ENCODE data around the gene RNU6-9. TPM values are rescaled to one million over a fixed set of nuclear protein-coding genes. Genes with fewer than 3 reads are reported as not detected.
A peak's percentile ranks its signal among the peaks of the same experiment; 100 is the strongest.

The RNU6-9 gene
- total RNA-seq, 2 experiments from 2014 or later = not detected

DNA sequence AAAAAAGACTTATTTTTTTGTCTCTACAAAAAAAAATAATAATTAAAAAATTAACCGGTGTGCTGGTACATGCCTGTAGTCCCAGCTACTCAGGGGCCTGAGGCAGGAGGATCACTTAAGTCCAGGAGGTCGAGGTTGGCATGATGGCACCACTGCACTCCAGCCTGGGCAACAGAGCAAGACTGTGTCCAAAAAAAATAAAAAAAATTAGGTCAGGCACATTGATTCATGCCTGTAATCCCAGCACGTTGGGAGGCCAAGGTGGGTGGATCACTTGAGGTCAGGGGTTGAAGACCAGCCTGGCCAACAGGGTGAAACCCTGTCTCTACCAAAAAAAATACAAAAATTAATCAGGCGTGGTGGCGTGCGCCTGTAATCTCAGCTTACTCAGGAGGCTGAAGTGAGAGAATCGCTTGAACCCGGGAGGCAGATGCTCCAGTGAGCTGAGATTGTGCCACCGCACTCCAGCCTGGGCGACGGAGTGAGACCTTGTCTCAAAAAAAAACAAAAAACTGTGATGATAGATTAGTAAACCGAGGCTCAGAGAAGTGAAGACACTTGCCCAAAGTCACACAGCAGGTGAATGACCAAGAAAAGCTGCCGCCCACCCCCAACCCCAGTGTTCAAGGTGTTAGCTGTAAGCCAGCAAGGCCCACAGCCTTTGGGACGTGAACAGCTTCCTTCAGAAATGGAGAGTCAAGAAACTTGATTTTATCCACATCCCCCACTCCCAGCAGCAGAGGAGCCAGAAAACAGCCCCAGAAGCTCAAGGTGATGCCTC, 9.4 kb downstream of the RNU6-9 start:
- H3K27me3 Mint-ChIP-seq = no peaks in the 10 kb centered on the region
- H3K4me1 Mint-ChIP-seq = peaks cover 36% of the 10 kb centered on the region
- ChIA-PET POLR2A (interaction anchor here (0.6 to 0.7 kb wide), 2 partner anchors 11 to 38 kb away, joined by 3 to 5 read pairs; no protein-coding TSS in a partner anchor), CTCF (interaction anchor here (0.6 to 1.4 kb wide), 2 partner anchors 9 to 173 kb away, joined by 3 read pairs; partner anchors contain the start of genes MED16 and RNU6-9)
- no peak overlapping the region for H3K4me3 Mint-ChIP-seq
- no peak overlapping the region for H3K27ac Mint-ChIP-seq
- H3K36me3 Mint-ChIP-seq (ENCODE audit: low read depth) = peaks cover 27% of the 10 kb centered on the region
- no peaks in the 10 kb centered on the region for H3K9me3 Mint-ChIP-seq (ENCODE audit: low read depth)
- intact Hi-C loops (cut with DNase I, micrococcal nuclease) = no loop called here
- DNase-seq (no peak), ATAC-seq (no peak)

DNA sequence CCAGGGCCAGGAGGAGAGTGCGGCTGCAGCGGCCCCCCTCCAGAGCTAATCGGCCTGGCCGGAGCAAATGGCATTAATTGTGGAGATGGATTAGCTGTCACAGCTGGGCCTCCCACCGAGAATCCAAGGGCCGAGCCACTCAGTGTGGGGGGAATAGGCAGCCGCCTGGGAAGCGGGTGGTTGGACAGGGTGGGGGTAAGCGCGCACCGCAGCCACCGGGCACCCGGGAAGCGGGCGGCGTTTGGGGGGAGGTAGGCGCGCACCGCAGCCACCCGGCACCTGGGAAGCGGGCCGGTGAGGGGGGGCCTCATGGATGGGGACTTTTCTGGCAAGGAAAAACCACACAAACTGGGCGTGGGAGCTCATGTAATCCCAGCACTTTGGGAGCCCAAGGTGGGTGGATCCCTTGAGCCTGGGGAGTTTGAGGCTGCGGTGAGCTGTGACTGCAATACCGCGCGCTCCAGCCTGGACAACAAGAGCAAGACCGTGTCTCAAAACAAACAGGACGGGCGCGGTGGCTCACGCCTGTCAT, 10.0 kb downstream of the RNU6-9 start:
- ATAC-seq = no peak
- intact Hi-C loops (cut with DNase I, micrococcal nuclease) = no loop called here
- H3K27me3 Mint-ChIP-seq = no peaks in the 10 kb centered on the region
- H3K27ac Mint-ChIP-seq = no peak overlapping the region
- H3K9me3 Mint-ChIP-seq (ENCODE audit: low read depth) = no peaks in the 10 kb centered on the region
- H3K36me3 Mint-ChIP-seq (ENCODE audit: low read depth) = peaks cover 28% of the 10 kb centered on the region
- POLR2A ChIA-PET = interaction anchor here (0.6 to 0.7 kb wide), 3 partner anchors 11 to 342 kb away, joined by 3 to 5 read pairs (median 4); no protein-coding TSS in a partner anchor
- no peak overlapping the region for H3K4me3 Mint-ChIP-seq
- DNase-seq = no peak
- CTCF ChIA-PET = interaction anchor here (0.6 to 0.9 kb wide), 5 partner anchors 40 to 633 kb away, joined by 3 to 4 read pairs (median 3); no protein-coding TSS in a partner anchor
- H3K4me1 Mint-ChIP-seq = peaks cover 41% of the 10 kb centered on the region

DNA sequence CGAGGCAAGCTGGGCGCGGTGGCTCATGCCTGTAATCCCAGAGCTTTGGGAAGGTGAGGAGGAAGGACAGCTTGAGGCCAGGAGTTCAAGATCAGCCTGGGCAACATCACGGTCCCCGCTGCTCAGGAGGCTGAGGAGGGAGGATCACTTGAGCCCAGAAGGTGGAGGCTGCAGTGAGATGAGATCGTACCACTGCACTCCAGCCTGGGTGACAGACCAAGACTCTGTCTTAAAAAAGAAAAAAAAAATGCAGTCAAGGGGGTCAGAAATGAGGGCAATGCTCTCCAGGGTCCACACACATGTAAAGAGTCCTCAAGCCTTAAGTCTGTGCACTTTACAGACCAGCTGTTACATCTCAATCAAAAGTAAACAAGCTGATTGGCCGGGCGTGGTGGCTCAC, 11.3 kb downstream of the RNU6-9 start:
- no peak overlapping the region for H3K4me3 Mint-ChIP-seq
- no peak for ATAC-seq
- no peaks in the 10 kb centered on the region for H3K9me3 Mint-ChIP-seq (ENCODE audit: low read depth)
- peaks cover 26% of the 10 kb centered on the region for H3K36me3 Mint-ChIP-seq (ENCODE audit: low read depth)
- H3K27me3 Mint-ChIP-seq = no peaks in the 10 kb centered on the region
- no peak overlapping the region for H3K27ac Mint-ChIP-seq
- intact Hi-C loops (cut with DNase I, micrococcal nuclease) = no loop called here
- H3K4me1 Mint-ChIP-seq = peaks cover 53% of the 10 kb centered on the region
- ChIA-PET POLR2A (interaction anchor here (0.7 to 1.0 kb wide), 2 partner anchors 11 to 122 kb away, joined by 9 to 10 read pairs; partner anchors contain the start of gene RNU6-9), CTCF (interaction anchor here (1.1 kb wide), 1 partner anchor 281 kb away, joined by 4 read pairs; no protein-coding TSS in a partner anchor)
- DNase-seq = no peak

DNA sequence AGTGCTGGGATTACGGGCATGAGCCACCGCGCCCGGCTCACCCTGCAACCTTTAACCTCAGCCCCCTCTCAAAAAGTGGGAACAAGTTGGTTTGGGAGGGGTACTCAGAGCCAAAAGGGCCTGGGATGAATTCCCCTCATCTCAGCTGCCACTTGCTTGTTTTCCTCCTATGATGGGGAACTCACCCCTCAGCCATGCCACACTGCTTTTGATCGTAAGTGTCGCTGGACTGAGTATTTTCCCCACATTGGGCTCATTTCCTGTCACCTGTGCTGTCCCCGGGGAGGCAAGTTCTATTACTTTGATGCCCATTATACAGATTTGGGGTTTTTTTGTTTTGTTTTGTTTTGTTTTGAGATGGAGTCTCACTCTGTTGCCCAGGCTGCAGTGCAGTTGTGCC, 13.2 kb downstream of the RNU6-9 start:
- intact Hi-C loops (cut with DNase I, micrococcal nuclease) = no loop called here
- H3K36me3 Mint-ChIP-seq (ENCODE audit: low read depth) = peaks cover 22% of the 10 kb centered on the region
- H3K4me1 Mint-ChIP-seq = peaks cover 56% of the 10 kb centered on the region
- no peak for ATAC-seq
- H3K27me3 Mint-ChIP-seq = no peaks in the 10 kb centered on the region
- DNase-seq = no peak
- POLR2A ChIA-PET = interaction anchor here (0.7 kb wide), 1 partner anchor 1155 kb away, joined by 9 read pairs; no protein-coding TSS in a partner anchor
- no peaks in the 10 kb centered on the region for H3K9me3 Mint-ChIP-seq (ENCODE audit: low read depth)
- H3K27ac Mint-ChIP-seq = peak overlapping the region; percentile 80
- CTCF ChIA-PET = interaction anchor here (1.5 to 2.1 kb wide), 2 partner anchors 13 to 43 kb away, joined by 3 to 7 read pairs; partner anchors contain the start of genes MED16 and RNU6-9
- H3K4me3 Mint-ChIP-seq = no peak overlapping the region

DNA sequence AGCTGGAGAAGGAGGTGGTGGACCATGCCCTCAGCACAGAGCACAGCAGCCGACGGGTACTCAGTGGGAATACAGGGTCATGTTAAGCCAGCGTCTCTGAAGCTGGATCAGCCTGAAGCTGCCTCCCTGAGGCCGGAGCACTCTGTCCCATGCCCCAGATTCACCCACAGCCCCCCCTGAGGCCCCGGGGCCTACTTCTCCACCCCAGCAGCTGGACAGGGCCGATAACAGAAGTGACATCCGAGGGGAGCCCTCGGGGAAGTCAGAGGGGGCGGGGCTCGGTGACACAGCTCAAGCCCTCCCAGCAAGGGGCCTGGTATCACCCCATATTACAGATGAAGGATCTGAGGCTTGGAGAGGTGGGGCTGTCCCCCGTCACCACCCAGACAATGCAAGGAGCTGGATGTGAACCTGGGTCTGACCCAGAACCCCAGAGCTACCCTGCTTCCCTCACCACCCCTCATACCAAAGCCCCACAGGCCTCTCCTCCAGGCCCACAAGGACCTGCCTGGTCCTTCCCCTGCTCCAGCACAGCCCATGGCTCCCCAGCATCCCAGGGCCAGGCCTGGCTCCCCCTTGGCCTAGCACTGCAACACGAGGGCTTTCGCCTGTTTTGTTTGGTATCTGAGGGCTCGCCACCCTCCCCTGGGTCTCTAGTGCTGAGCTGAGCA, 14.0 kb downstream of the RNU6-9 start:
- ATAC-seq = peak; percentile 17
- Mint-ChIP-seq H3K9me3 (ENCODE audit: low read depth) (no peaks in the 10 kb centered on the region), H3K27ac (peak overlapping the region; percentile 80), H3K4me1 (peaks cover 55% of the 10 kb centered on the region), H3K36me3 (ENCODE audit: low read depth) (peaks cover 20% of the 10 kb centered on the region), H3K27me3 (no peaks in the 10 kb centered on the region), H3K4me3 (no peak overlapping the region)
- ChIA-PET POLR2A (interaction anchor here (0.5 to 1.1 kb wide), 4 partner anchors 13 to 114 kb away, joined by 3 to 4 read pairs (median 3); partner anchors contain the start of genes MED16, RNU6-2 and RNU6-9), CTCF (interaction anchor here (1.2 to 2.1 kb wide), 3 partner anchors 14 to 76 kb away, joined by 3 to 7 read pairs (median 5); partner anchors contain the start of genes MED16, RNU6-9 and WDR18)
- DNase-seq = peak; percentile 70
- intact Hi-C loops (cut with DNase I, micrococcal nuclease) = no loop called here

DNA sequence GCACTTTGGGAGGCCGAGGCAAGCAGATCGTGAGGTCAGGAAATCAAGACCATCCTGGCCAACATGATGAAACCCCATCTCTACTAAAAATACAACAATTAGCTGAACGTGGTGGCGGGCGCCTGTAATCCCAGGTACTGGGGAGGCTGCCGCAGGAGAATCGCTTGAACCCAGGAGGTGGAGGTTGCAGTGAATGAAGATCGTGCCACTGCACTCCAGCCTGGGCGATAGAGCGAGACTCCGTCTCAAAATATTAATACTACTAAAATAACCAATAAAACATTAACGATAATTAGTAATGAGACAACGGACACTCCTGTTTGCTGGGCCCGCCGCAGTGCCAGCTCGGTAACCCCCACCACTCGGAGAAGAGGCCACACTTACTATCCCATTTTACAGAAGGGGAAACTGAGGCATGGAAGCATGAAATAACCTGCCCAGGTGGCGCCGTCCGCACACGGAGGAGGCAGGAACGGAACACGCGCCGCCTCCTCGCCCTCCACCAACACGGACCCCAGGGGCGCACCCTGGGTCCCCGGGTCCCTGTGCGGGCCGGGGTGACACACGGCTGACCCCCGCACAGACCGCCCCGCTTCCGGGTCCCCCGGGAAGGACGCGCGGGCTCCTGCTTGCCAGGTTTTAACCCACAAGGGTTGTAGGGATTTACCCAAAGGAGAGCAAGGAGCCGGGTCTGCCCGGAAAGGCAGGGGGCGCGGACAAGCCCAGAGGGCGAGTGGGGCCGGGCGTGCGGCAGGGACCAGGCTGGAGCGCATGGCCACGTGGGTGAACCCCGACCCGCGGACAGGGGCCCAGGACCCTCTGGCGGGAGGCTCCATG, 18.1 kb downstream of the RNU6-9 start:
- H3K27me3 Mint-ChIP-seq = no peaks in the 10 kb centered on the region
- H3K4me3 Mint-ChIP-seq = peak overlapping the region; percentile 62
- peaks cover 15% of the 10 kb centered on the region for H3K36me3 Mint-ChIP-seq (ENCODE audit: low read depth)
- H3K27ac Mint-ChIP-seq = peak overlapping the region; percentile 60
- CTCF ChIA-PET = interaction anchor here (0.9 kb wide), 1 partner anchor 72 kb away, joined by 3 read pairs; the partner anchor contains the start of gene WDR18
- ATAC-seq (no peak), DNase-seq (no peak)
- no peaks in the 10 kb centered on the region for H3K9me3 Mint-ChIP-seq (ENCODE audit: low read depth)
- POLR2A ChIA-PET = no interaction called here
- intact Hi-C loops (cut with DNase I, micrococcal nuclease) = no loop called here
- H3K4me1 Mint-ChIP-seq = peaks cover 46% of the 10 kb centered on the region

DNA sequence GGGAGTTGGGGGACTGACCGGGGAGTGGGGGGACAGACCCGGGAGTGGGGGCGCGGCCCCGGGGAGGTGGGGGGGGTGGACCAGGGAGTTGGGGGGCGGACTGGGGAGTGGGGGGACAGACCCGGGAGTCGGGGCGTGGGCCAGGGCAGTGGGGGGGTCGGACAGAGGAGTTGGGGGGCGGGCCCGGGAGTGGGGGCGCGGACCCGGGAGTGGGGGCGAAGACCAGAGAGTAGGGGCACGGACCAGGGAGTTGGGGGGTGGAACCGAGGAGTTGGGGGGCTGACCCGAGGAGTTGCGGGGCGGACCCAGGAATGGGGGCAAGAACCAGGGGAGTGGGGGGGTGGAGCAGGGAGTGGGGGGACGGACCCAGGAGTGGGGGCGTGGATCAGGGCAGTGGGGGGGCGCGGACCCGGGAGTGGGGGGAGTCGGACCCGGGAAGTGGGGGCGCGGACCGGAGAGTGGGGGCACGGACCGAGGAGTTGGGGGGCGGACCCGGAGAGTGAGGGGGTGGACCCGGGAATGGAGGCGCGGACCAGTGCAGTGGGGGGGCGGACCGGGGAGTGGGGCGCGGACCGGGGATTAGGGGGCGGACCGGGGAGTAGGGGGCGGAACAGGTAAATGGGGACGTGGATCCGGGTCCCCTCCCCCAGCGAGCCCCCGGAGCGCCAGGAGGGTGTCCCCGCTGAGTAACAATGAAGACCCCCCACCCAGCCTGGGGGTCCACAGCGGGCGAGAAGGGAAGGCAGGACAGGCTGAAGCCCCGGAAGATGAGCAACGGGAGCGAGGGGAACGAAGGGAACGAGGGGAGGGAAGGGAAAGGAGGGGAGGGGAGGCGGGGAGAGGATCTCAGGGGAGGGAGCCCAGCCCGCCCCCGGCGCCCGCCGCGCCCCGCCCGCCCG, 19.1 kb downstream of the RNU6-9 start:
- Mint-ChIP-seq H3K4me1 (peaks cover 36% of the 10 kb centered on the region), H3K27me3 (no peaks in the 10 kb centered on the region), H3K4me3 (peak overlapping the region; percentile 79), H3K36me3 (ENCODE audit: low read depth) (peaks cover 14% of the 10 kb centered on the region), H3K9me3 (ENCODE audit: low read depth) (no peaks in the 10 kb centered on the region), H3K27ac (no peak overlapping the region)
- ATAC-seq (no peak), DNase-seq (peak; percentile 50)
- POLR2A ChIA-PET = no interaction called here
- intact Hi-C loops (cut with DNase I, micrococcal nuclease) = loop anchor here in 1 of 2 experiments (1.0 kb wide), 2 partner anchors 19 to 115 kb away; partner anchors contain the start of genes MED16, PTBP1 and RNU6-9
- CTCF ChIA-PET = no interaction called here

DNA sequence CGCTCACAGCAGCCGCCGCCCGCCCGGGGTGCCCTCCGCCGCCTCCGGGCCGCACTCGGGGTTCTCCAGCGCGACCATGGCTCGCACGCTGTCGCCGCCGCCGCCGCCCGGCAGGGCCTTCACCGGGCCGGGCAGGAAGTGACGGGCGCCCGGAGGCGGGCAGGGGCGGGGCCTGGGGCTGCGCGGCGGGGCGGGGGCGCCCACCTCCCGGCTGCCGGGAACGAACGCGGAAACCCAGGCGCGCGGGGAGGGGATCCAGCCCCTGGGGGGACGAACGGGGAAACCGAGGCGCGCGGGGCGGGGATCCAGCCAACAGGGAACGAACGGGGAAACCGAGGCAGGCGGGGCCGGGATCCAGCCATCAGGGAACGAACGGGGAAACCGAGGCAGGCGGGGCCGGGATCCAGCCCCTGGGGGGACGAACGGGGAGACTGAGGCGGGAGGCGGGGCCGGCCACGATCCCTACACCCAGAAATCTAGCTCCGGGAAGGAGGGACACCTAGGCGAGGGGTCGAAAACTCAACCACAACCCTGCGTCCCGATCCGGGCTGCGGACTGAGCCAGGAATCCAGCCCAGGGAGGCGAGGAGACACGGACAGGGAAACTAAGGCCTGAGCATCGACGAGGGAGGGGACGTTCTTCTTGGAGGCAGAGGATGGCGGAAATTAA, 19.9 kb downstream of the RNU6-9 start, which contains the start of gene R3HDM4:
Gene R3HDM4 (minus strand): TSS at position 140 of the 669 bp plus-strand sequence. CDS start 62 bp downstream, at position 78.
- Mint-ChIP-seq H3K9me3 (ENCODE audit: low read depth) (no peaks in the 10 kb centered on the region), H3K27ac (peak within 1 kb of the TSS; percentile 90), H3K4me1 (peaks cover 32% of the 10 kb centered on the region), H3K36me3 (ENCODE audit: low read depth) (peaks cover 8% of the 10 kb centered on the region), H3K27me3 (no peaks in the 10 kb centered on the region), H3K4me3 (peak within 1 kb of the TSS; percentile 79)
- DNase-seq = peak; percentile 92
- intact Hi-C loops (cut with DNase I, micrococcal nuclease) = loop anchor here in 1 of 2 experiments (1.0 kb wide), 2 partner anchors 20 to 116 kb away; partner anchors contain the start of genes MED16, PTBP1 and RNU6-9
- CTCF ChIA-PET = no interaction called here
- peak; percentile 57 for ATAC-seq
- POLR2A ChIA-PET = no interaction called here

DNA sequence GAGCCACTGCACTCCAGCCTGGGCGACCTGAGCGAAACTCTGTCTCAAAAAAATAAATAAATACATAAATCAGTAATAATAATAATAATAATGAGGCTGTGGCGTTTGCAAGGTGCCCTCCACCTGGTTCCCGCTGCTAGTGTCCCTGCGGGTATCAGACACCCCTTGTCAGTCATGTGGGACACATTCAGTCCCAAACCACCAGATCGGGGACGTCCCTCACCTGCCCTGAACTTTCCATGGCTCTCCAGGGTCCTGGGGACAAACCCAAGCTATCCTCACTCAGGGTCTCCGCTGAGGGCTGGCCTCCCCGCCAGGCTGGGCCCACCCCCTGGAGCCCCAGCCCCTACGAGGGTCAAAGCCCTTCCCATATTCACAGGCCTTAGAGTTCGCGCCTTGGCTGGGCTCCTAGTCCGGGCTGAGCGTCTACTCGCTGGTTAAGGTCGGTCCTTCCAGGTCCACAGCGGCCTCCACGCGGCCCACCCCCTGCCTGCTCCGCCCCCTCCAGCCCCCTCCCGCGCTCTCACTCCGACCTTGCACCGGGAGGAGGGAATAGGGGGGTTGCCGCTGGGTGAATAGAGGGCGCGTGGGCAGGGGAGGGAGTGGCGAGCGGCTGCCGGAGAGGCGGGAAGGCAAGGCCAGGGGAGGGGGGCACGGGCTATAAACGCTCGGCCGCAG, 23.5 kb downstream of the RNU6-9 start:
- H3K36me3 Mint-ChIP-seq (ENCODE audit: low read depth) = peaks cover 8% of the 10 kb centered on the region
- peaks cover 17% of the 10 kb centered on the region for H3K4me1 Mint-ChIP-seq
- H3K9me3 Mint-ChIP-seq (ENCODE audit: low read depth) = no peaks in the 10 kb centered on the region
- DNase-seq (peak; percentile 70), ATAC-seq (no peak)
- H3K27ac Mint-ChIP-seq = no peak overlapping the region
- intact Hi-C loops (cut with DNase I, micrococcal nuclease) = no loop called here
- ChIA-PET POLR2A (no interaction called here), CTCF (no interaction called here)
- H3K4me3 Mint-ChIP-seq = peak overlapping the region; percentile 32
- H3K27me3 Mint-ChIP-seq = no peaks in the 10 kb centered on the region

Measured in activated CD4-positive, alpha-beta T cell treated with anti-CD3 and anti-CD28 coated beads for 36 hours (primary cell).